H1 (cell line): ENCODE results near the gene CRYGN. TPM values are rescaled to one million over a fixed set of nuclear protein-coding genes. Genes with fewer than 3 reads are reported as not detected.

ENCODE experiments used
- CTCF ChIA-PET: fragments of 300-600 bp; sonication (Branson Sonifier 250); formaldehyde crosslinking; loops from one replicate; lab custom pipeline; 2021; ENCODE audit not compliant: partially characterized antibody; lab: Charles Lee
- POLR2A ChIA-PET: fragments of 300-600 bp; sonication (Branson Sonifier 250); formaldehyde crosslinking; loops from one replicate; lab custom pipeline; 2021; ENCODE audit warnings: inconsistent platforms; ENCODE audit not compliant: partially characterized antibody; lab: Charles Lee
- DNase-seq, 2 experiments: peaks; one replicate each; pipeline versions ENCODE4 v3.0.0 to v3.0.0-alpha.2; 2010 to 2022; ENCODE audit warnings: low spot score in 2 of 2, low read depth in 1 of 2, mixed read lengths in 1 of 2
- FAIRE-seq: peaks from 2 replicates; lab custom pipeline; 2011; peaks lifted over from hg19 to GRCh38; lab: Jason Lieb, UNC
- H2AFZ ChIP-seq: 2 replicates; pipeline ENCODE4 v1.8.1; 2012; ENCODE audit warnings: low read length, inconsistent platforms
- H2AK5ac ChIP-seq: 2 replicates; pipeline ENCODE4 v1.6.1; 2013; ENCODE audit warnings: low read depth, low read length
- H2BK120ac ChIP-seq: replicated peaks from 2 replicates; pipeline ENCODE3; 2013; ENCODE audit warnings: low read depth, low read length, inconsistent platforms
- H2BK12ac ChIP-seq: 2 replicates; pipeline ENCODE4 v1.6.1; 2013; ENCODE audit warnings: low read depth, low read length
- H2BK15ac ChIP-seq: 2 replicates; pipeline ENCODE4 v1.6.1; 2013; ENCODE audit warnings: low read length
- H2BK20ac ChIP-seq: 2 replicates; pipeline ENCODE4 v1.6.1; 2013; ENCODE audit warnings: low read length
- H2BK5ac ChIP-seq: 2 replicates; pipeline ENCODE4 v1.6.1; 2013; ENCODE audit warnings: low read depth, low read length
- H3K14ac ChIP-seq: 2 replicates; pipeline ENCODE4 v1.6.1; 2013; ENCODE audit warnings: inconsistent platforms; ENCODE audit not compliant: insufficient read length
- H3K18ac ChIP-seq: 2 replicates; pipeline ENCODE4 v1.6.1; 2013; ENCODE audit warnings: low read length; ENCODE audit errors: extremely low read depth
- H3K23ac ChIP-seq: 2 replicates; pipeline ENCODE4 v1.6.1; 2013; ENCODE audit warnings: inconsistent platforms; ENCODE audit not compliant: insufficient read length
- H3K23me2 ChIP-seq: 2 replicates; pipeline ENCODE4 v1.6.1; 2013; ENCODE audit warnings: low read depth, low read length
- H3K27ac ChIP-seq: 2 replicates; pipeline ENCODE4 v1.6.1; 2011; ENCODE audit warnings: low read depth, low read length, inconsistent platforms
- H3K27me3 ChIP-seq, 4 experiments: replicated peaks in 1 of 4; 1 replicate in 1 of 4; 2 replicates in 3 of 4; pipeline versions ENCODE4 v1.6.1 to v1.8.1; 2011 to 2013; ENCODE audit warnings: low read length in 3 of 4, mild to moderate bottlenecking in 3 of 4, inconsistent platforms in 2 of 4, mixed read lengths in 2 of 4, moderate library complexity in 1 of 4; ENCODE audit not compliant: control insufficient read depth in 3 of 4, insufficient read depth in 3 of 4; ENCODE audit errors: extremely low read depth in 1 of 4
- H3K36me3 ChIP-seq, 4 experiments: 2 replicates each; pipeline versions ENCODE4 v1.6.1 to v1.8.1; 2011 to 2013; ENCODE audit warnings: mild to moderate bottlenecking in 4 of 4, low read length in 3 of 4, moderate library complexity in 2 of 4, control low read depth in 1 of 4, inconsistent platforms in 1 of 4; ENCODE audit not compliant: insufficient read depth in 4 of 4, control insufficient read depth in 2 of 4
- H3K4ac ChIP-seq: replicated peaks from 2 replicates; pipeline ENCODE3; 2013; ENCODE audit warnings: low read length, low read depth, mixed read lengths, inconsistent platforms; ENCODE audit not compliant: insufficient read length
- H3K4me1 ChIP-seq, 4 experiments: replicated peaks in 1 of 4; 1 replicate in 1 of 4; 2 replicates in 3 of 4; pipeline versions ENCODE4 v1.6.1 to v1.8.1; 2011 to 2013; ENCODE audit warnings: low read length in 3 of 4, inconsistent platforms in 2 of 4, mixed read lengths in 1 of 4; ENCODE audit not compliant: insufficient read depth in 4 of 4, control insufficient read depth in 3 of 4
- H3K4me2 ChIP-seq, 2 experiments: 2 replicates each; pipeline versions ENCODE4 v1.6.1 to v1.8.1; 2011 to 2013; ENCODE audit warnings: low read depth in 2 of 2, low read length in 2 of 2, control low read depth in 1 of 2, inconsistent platforms in 1 of 2, mild to moderate bottlenecking in 1 of 2; ENCODE audit not compliant: insufficient read depth in 1 of 2
- H3K4me3 ChIP-seq, 4 experiments: fragments of 200-600, 300-600 bp in 1 of 4; sonication (generic), shearing (Covaris generic), sonication (Bioruptor Twin) in 1 of 4; 2 replicates each; pipeline versions ENCODE4 v1.5.1 to v1.8.1; 2011 to 2016; ENCODE audit warnings: low read length in 4 of 4, low read depth in 3 of 4, control low read depth in 2 of 4, inconsistent platforms in 2 of 4, mild to moderate bottlenecking in 2 of 4, mixed read lengths in 1 of 4, moderate library complexity in 1 of 4; ENCODE audit not compliant: insufficient read depth in 2 of 4; ENCODE audit errors: extremely low read depth in 1 of 4
- H3K56ac ChIP-seq: replicated peaks from 2 replicates; pipeline ENCODE3; 2013; ENCODE audit warnings: low read depth, mild to moderate bottlenecking, mixed read lengths, low read length, inconsistent platforms; ENCODE audit not compliant: insufficient read length
- H3K79me1 ChIP-seq: 2 replicates; pipeline ENCODE4 v1.6.1; 2013; ENCODE audit warnings: low read depth, low read length, control low read depth
- H3K79me2 ChIP-seq, 2 experiments: 2 replicates each; pipeline versions ENCODE4 v1.6.1 to v1.8.1; 2012 to 2013; ENCODE audit warnings: low read length in 2 of 2, mild to moderate bottlenecking in 2 of 2, inconsistent platforms in 1 of 2; ENCODE audit not compliant: insufficient read depth in 2 of 2, control insufficient read depth in 1 of 2
- H3K9ac ChIP-seq, 4 experiments: replicated peaks in 1 of 4; 1 replicate in 1 of 4; 2 replicates in 3 of 4; pipeline versions ENCODE4 v1.6.1 to v1.8.1; 2011 to 2013; ENCODE audit warnings: low read depth in 3 of 4, low read length in 3 of 4, control low read depth in 2 of 4, mild to moderate bottlenecking in 2 of 4, moderate library complexity in 2 of 4, inconsistent platforms in 1 of 4; ENCODE audit errors: extremely low read depth in 1 of 4
- H3K9me3 ChIP-seq, 2 experiments: 2 replicates each; pipeline versions ENCODE4 v1.6.1 to v1.8.1; 2012 to 2013; ENCODE audit warnings: mild to moderate bottlenecking in 2 of 2, moderate library complexity in 2 of 2, control low read depth in 1 of 2, inconsistent platforms in 1 of 2, low read depth in 1 of 2, low read length in 1 of 2, mixed read lengths in 1 of 2; ENCODE audit not compliant: insufficient read depth in 2 of 2
- H4K20me1 ChIP-seq, 2 experiments: replicated peaks in 1 of 2; 2 replicates each; pipeline versions ENCODE3 to v1.8.1; 2011 to 2013; ENCODE audit warnings: inconsistent platforms in 2 of 2, low read length in 2 of 2, mild to moderate bottlenecking in 1 of 2; ENCODE audit not compliant: insufficient read depth in 2 of 2, control insufficient read depth in 1 of 2
- H4K5ac ChIP-seq: 2 replicates; pipeline ENCODE4 v1.6.1; 2013; ENCODE audit warnings: low read length, low read depth, mixed read lengths, inconsistent platforms; ENCODE audit not compliant: insufficient read length
- H4K8ac ChIP-seq: 2 replicates; pipeline ENCODE4 v1.8.0; 2013; ENCODE audit warnings: mild to moderate bottlenecking, moderate library complexity, low read length, inconsistent platforms; ENCODE audit not compliant: insufficient read depth; ENCODE audit errors: extremely low read depth
- H4K91ac ChIP-seq: replicated peaks from 2 replicates; pipeline ENCODE3; 2013; ENCODE audit warnings: low read length, mixed read lengths, inconsistent platforms; ENCODE audit not compliant: insufficient read length
- ATF3 ChIP-seq: IDR thresholded peaks from 2 replicates; pipeline ENCODE4 v1.6.1; 2011; ENCODE audit warnings: low read depth, mild to moderate bottlenecking, low read length; ENCODE audit not compliant: insufficient read depth
- CBX5 ChIP-seq: fragments of 300-800, 300-1000 bp; sonication (generic); IDR thresholded peaks from 2 replicates; pipeline ENCODE4 v1.7.1; 2016; ENCODE audit warnings: antibody characterized with exemption, low read length, low read depth
- CHD2 ChIP-seq: IDR thresholded peaks from 2 replicates; pipeline ENCODE4 v1.6.1; 2012; ENCODE audit warnings: low read length, improper control_type of control experiment
- EP300 ChIP-seq, 2 experiments: IDR thresholded peaks; 1 replicate in 1 of 2; 2 replicates in 1 of 2; pipeline ENCODE4 v1.6.1; 2011 to 2012; ENCODE audit warnings: low read depth in 2 of 2, low read length in 2 of 2, mild to moderate bottlenecking in 2 of 2, borderline replicate concordance in 1 of 2, inconsistent platforms in 1 of 2, moderate library complexity in 1 of 2
- JUN ChIP-seq: IDR thresholded peaks from 2 replicates; pipeline ENCODE4 v1.6.1; 2011; ENCODE audit warnings: low read depth, mild to moderate bottlenecking, improper control_type of control experiment, low read length
- MAX ChIP-seq: IDR thresholded peaks from 2 replicates; pipeline ENCODE4 v1.6.1; 2012; ENCODE audit warnings: inconsistent platforms
- POLR2A ChIP-seq, 2 experiments: IDR thresholded peaks; 1 replicate in 1 of 2; 2 replicates in 1 of 2; pipeline ENCODE4 v1.6.1; 2011; ENCODE audit warnings: low read depth in 2 of 2, low read length in 2 of 2, mild to moderate bottlenecking in 2 of 2; ENCODE audit errors: control extremely low read depth in 1 of 2
- POLR2AphosphoS5 ChIP-seq: IDR thresholded peaks from 2 replicates; pipeline ENCODE4 v1.6.1; 2011; ENCODE audit warnings: low read depth, low read length
- RBBP5 ChIP-seq: IDR thresholded peaks from 2 replicates; pipeline ENCODE4 v1.7.1; 2012; ENCODE audit warnings: low read depth, mild to moderate bottlenecking, inconsistent platforms, low read length, moderate library complexity, borderline replicate concordance
- RFX5 ChIP-seq: IDR thresholded peaks from 2 replicates; pipeline ENCODE4 v1.6.1; 2011; ENCODE audit warnings: low read depth, low read length, improper control_type of control experiment, borderline replicate concordance
- SUZ12 ChIP-seq: fragments of 200-600 bp; sonication (generic); IDR thresholded peaks from 2 replicates; pipeline ENCODE4 v1.6.1; 2012; ENCODE audit warnings: mild to moderate bottlenecking, inconsistent platforms, low read length, moderate library complexity, mixed read lengths
- TAF1 ChIP-seq: IDR thresholded peaks from 2 replicates; pipeline ENCODE4 v1.6.1; 2011; ENCODE audit warnings: mild to moderate bottlenecking, low read depth, low read length
- TEAD4 ChIP-seq: IDR thresholded peaks from 2 replicates; pipeline ENCODE4 v1.6.1; 2012; ENCODE audit warnings: low read depth, low read length, inconsistent platforms, mixed read lengths
- YY1 ChIP-seq: IDR thresholded peaks from 2 replicates; pipeline ENCODE4 v1.6.1; 2011; ENCODE audit warnings: low read depth, mild to moderate bottlenecking, low read length
- WGBS, 2 experiments: shearing (Covaris generic) in 1 of 2; methylation state at CpG; one replicate each; pipeline versions ENCODE4 v1.1.6 to v1.1.7; 2013 to 2015; ENCODE audit warnings: low lambda C conversion rate in 2 of 2, mixed read lengths in 2 of 2, inconsistent platforms in 1 of 2, low coverage in 1 of 2, missing lambda C conversion rate in 1 of 2; ENCODE audit not compliant: insufficient replicate concordance in 2 of 2, insufficient coverage in 1 of 2, insufficient read length in 1 of 2; ENCODE audit errors: extremely low coverage in 1 of 2, missing lambda C conversion rate in 1 of 2; 5-methylcytosine and 5-hydroxymethylcytosine counted together
- polyA plus RNA-seq, 7 experiments: library from polyadenylated mRNA; depleted of rRNA in 3 of 7; stranded (reverse) in 5 of 7; unstranded in 2 of 7; fragments of >200 nt in 5 of 7; fragments of 200-250 nt in 2 of 7; gene quantifications; 1 replicate in 5 of 7; 2 replicates in 1 of 7; 4 replicates in 1 of 7; pipeline versions ENCODE4 v1.2.1 to v1.2.3, GENCODE V29; 2011 to 2013; ENCODE audit warnings: missing spikeins in 2 of 7, mixed read lengths in 2 of 7
- total RNA-seq: library from RNA; stranded (reverse); fragmentation: NEBNext Ultra II Directional; extraction: Animal tissue kit (Norgen Biotek cat#: 25700); gene quantifications from 2 replicates; pipeline ENCODE4 v1.2.1, GENCODE V29; 2021

Gene CRYGN
- total and polyA plus RNA-seq, 2 of the 8 experiments (the other 6 are each of a cell fraction or from before 2014, with no cell fraction given): 0.98 to 1.6 TPM

GRCh38 chr7:151449990-151450389, 10.0 kb upstream of the CRYGN start:
- Histone ChIP-seq H3K27me3 (peaks cover 0 to 12% (median 7%) of the 10 kb centered on the region in 4 experiments; a peak in 5 of 7 replicates), H2BK5ac (no peak overlapping the region), H2BK15ac (no peak overlapping the region), H3K4me2 (no peak overlapping the region), H4K5ac (no peak overlapping the region), H3K27ac (no peak overlapping the region), H3K79me1 (no peaks in the 10 kb centered on the region), H3K4me3 (no peak overlapping the region), H3K56ac (no peak overlapping the region), H2AFZ (no peak overlapping the region), H4K20me1 (no peaks in the 10 kb centered on the region), H3K9ac (no peak overlapping the region), H3K4ac (no peak overlapping the region), H3K14ac (no peak overlapping the region), H3K23ac (no peak overlapping the region), H3K23me2 (no peaks in the 10 kb centered on the region; the same call in 1 of the 2 replicates), H3K9me3 (no peaks in the 10 kb centered on the region), H3K36me3 (no peaks in the 10 kb centered on the region), H4K8ac (no peak overlapping the region), H2BK12ac (0 out of 2 replicates have a peak overlapping the region, but pooled peaks have one; percentile 60), H3K79me2 (no peaks in the 10 kb centered on the region), H2BK120ac (no peak overlapping the region), H2AK5ac (no peak overlapping the region), H2BK20ac (0 out of 2 replicates have a peak overlapping the region, but pooled peaks have one; percentile 16), H3K4me1 (peaks cover 0 to 16% (median 7%) of the 10 kb centered on the region in 4 experiments; a peak in 5 of 7 replicates), H4K91ac (no peak overlapping the region), H3K18ac (no peak overlapping the region)
- WGBS, 2 experiments: 93% methylated on average over 9 of the region's 9 CpGs; no CpG with 5 or more reads in 1 of the 2 experiments
- ChIA-PET POLR2A (interaction anchor here (1.5 to 2.7 kb wide), 3 partner anchors 10 to 79 kb away, joined by 4 to 11 read pairs (median 8); partner anchors contain the start of gene CRYGN), CTCF (interaction anchor here (0.6 to 13.7 kb wide), 20 partner anchors 9 to 310 kb away, joined by 3 to 185 read pairs (median 6); partner anchors contain the start of gene CRYGN)
- DNase-seq (no peak), FAIRE-seq (no peak)
- TF ChIP-seq YY1: no peak
- no peak for TF ChIP-seq TAF1
- TF ChIP-seq EP300 (IDR thresholded peaks at IDR 0.05; ENCODE audit: borderline replicate concordance in 1 of 2, low read depth in 2 of 2, low read length in 2 of 2): no peak
- no peak for TF ChIP-seq RFX5
- no peak for TF ChIP-seq POLR2AphosphoS5
- no peak for TF ChIP-seq POLR2A (IDR thresholded peaks at IDR 0.05; ENCODE audit: control extremely low read depth in 1 of 2, low read depth in 2 of 2, low read length in 2 of 2)
- TF ChIP-seq ATF3: no peak
- no peak for TF ChIP-seq JUN
- no peak for TF ChIP-seq RBBP5
- no peak for TF ChIP-seq CHD2
- no peak for TF ChIP-seq SUZ12
- no peak for TF ChIP-seq TEAD4
- TF ChIP-seq MAX: no peak
- TF ChIP-seq CBX5: no peak
